Retinal pigment epithelial cell (primary cell): ENCODE data around the gene KIF16B.

Experiments used
- DNase-seq: peaks from one replicate; pipeline ENCODE4 v3.0.0-alpha.2; 2010; ENCODE audit warnings: low read depth
- H3K4me3 ChIP-seq: 2 replicates; pipeline ENCODE4 v1.5.1; 2011; ENCODE audit warnings: mild to moderate bottlenecking, low read length, control low read depth, moderate library complexity
- TF ChIP-seq, protein P1 (sequence below): conservative IDR thresholded peaks from 2 replicates; pipeline ENCODE4 v1.5.1; 2011; ENCODE audit warnings: low read depth, low read length, control low read depth, inconsistent platforms

KIF16B gene

DNA sequence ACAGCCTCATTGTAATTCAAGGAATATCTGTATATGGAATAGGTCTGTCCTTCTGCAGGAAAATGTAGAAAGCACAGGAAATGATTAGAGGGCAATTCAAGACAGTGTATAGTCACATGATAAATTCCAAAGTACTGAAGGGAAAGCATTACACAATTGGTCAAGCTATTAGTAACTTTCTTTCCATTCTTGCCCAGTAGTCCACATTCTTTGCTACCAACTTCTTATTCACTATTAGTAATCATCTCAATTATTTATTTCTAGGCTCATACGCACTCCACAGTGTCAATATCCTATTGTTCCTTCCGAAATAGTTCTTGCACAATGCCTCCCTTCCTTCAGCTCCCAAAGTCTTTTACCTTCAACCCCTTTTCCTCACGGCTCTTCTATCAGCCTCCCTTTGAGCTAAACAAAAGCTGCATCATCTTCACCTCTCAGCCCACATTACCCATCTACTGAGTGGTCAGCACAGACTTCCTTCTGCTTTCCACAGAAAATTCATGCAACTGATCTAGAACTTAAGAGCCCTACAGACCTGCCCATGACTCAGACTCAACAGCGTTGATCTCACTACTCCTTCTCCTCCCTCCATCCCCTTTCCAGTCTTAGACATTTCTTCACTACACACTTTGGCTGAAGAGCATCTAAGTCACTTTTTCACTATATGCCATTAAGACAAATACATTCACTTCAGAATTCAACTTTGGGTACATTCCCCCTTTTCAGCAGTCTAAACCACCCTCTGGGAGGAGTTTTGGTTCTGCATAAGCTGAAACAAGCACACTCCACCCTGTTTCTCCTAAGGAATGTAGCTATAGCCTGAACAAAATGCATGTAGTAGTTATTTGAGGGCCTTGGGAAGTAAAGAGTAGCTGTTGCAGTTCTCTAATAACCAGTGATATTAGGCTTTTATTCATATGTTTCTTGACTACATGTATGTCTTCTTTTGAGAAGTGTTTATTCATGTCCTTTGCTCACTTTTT is 157.9 kb downstream of the KIF16B start:
- no peak for DNase-seq
- H3K4me3 ChIP-seq: no peak overlapping the region
- TF ChIP-seq, protein P1, sequence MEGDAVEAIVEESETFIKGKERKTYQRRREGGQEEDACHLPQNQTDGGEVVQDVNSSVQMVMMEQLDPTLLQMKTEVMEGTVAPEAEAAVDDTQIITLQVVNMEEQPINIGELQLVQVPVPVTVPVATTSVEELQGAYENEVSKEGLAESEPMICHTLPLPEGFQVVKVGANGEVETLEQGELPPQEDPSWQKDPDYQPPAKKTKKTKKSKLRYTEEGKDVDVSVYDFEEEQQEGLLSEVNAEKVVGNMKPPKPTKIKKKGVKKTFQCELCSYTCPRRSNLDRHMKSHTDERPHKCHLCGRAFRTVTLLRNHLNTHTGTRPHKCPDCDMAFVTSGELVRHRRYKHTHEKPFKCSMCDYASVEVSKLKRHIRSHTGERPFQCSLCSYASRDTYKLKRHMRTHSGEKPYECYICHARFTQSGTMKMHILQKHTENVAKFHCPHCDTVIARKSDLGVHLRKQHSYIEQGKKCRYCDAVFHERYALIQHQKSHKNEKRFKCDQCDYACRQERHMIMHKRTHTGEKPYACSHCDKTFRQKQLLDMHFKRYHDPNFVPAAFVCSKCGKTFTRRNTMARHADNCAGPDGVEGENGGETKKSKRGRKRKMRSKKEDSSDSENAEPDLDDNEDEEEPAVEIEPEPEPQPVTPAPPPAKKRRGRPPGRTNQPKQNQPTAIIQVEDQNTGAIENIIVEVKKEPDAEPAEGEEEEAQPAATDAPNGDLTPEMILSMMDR: no peak

DNA sequence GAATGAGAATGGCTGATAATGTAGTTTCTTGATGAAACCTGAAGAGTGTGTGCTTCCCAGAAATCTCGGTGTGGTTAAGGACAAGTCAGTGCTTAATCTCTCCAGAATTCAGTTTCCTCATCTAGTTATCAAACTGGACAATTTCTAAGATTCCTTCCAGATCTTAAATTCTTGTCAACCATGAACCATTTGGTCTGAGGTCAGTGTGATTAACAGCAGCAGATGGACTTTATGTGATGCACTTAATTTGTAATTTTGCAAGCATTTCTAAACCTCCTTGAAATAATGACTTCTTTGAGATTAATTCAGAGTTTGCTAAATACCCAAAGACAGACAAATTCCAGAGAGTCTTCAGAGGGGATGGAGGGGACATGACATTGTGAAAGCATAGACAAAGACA is 160.3 kb downstream of the KIF16B start:
- H3K4me3 ChIP-seq: no peak overlapping the region
- DNase-seq: no peak
- TF ChIP-seq, protein P1: no peak

DNA sequence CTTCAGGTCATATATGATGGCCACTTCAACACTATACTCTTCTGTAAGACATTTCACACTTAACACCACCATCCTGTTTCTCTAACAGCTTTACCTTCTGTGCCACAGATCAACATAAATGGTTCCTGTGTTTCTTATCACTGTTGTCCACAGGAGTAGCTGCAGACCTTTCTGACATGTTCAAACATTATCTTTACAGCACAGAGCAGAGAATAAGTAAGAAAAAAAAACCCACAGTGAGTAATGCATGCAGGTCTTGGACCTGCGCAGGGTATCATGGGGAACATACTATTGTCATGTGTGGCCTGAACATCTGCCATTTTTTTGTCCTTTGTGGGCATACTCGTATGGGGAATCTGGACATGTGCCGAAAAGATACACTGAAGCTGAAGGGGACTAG is 161.9 kb downstream of the KIF16B start:
- no peak overlapping the region for H3K4me3 ChIP-seq
- no peak for DNase-seq
- TF ChIP-seq, protein P1: no peak

DNA sequence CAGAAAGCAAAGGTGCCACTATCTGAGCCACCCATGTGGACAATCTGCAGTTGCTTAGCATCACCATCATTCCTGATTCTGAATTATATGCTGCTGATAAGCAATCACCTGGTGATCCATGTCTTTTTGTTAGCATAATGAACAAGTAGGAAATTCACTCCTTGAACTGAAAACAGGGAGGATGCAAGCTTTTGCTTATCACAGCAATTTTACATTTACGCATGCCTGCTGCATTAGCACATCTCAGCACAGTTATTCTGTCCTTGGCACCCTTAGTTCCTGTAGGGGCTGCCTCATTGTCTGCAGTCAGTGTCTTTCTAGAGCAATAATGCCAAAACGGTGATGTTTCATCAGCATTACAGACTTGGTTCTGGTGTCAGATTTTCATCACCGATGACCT is 162.6 kb downstream of the KIF16B start:
- no peak for DNase-seq
- TF ChIP-seq, protein P1: no peak
- H3K4me3 ChIP-seq: no peak overlapping the region

- DNase-seq: no peak
- H3K4me3 ChIP-seq: no peak overlapping the region
- TF ChIP-seq, protein P1: no peak
Observed at GRCh38 chr20:16408981-16409380, 164.3 kb downstream of the KIF16B start.

- TF ChIP-seq, protein P1: no peak
- DNase-seq: peak; percentile 38
- no peak overlapping the region for H3K4me3 ChIP-seq
Observed at GRCh38 chr20:16407251-16408067, 165.8 kb downstream of the KIF16B start.
